Tibial artery (tissue), 4 donors: ENCODE measurements around the gene RUFY4.

Source experiments
- DNase-seq, 2 donors: peaks; one replicate each; pipeline ENCODE4 v3.0.0-alpha.2; 2019
- H3K27ac ChIP-seq, 2 donors: fragments of 200-600 bp; sonication (generic) in 1 of 2; 1 replicate in 1 of 2; 2 replicates in 1 of 2; pipeline ENCODE4 v1.5.1; 2018 to 2019; ENCODE audit warnings: mild to moderate bottlenecking in 1 of 2
- H3K27me3 ChIP-seq, 2 donors: fragments of 200-600 bp; sonication (generic) in 1 of 2; one replicate each; pipeline versions ENCODE4 v1.5.1 to v1.6.0; 2016 to 2019
- H3K36me3 ChIP-seq, 3 donors: fragments of 200-600 bp; sonication (generic) in 2 of 3; one replicate each; pipeline ENCODE4 v1.5.1; 2016 to 2019; ENCODE audit warnings: mild to moderate bottlenecking in 2 of 3
- H3K4me1 ChIP-seq, 4 donors: fragments of 200-600 bp; sonication (generic) in 2 of 4; 1 replicate in 3 of 4; 2 replicates in 1 of 4; pipeline ENCODE4 v1.5.1; 2016 to 2019
- H3K4me3 ChIP-seq, 2 donors: fragments of 200-600 bp; sonication (generic) in 1 of 2; 1 replicate in 1 of 2; 2 replicates in 1 of 2; pipeline ENCODE4 v1.5.1; 2018 to 2019; ENCODE audit warnings: mild to moderate bottlenecking in 2 of 2
- H3K9me3 ChIP-seq, 3 donors: fragments of 200-600 bp; sonication (generic) in 1 of 3; one replicate each; pipeline ENCODE4 v1.5.1; 2016 to 2019
- CTCF ChIP-seq, 2 experiments: fragments of 200-600 bp in 1 of 2; fragments of 450-650 bp in 1 of 2; IDR thresholded peaks; one replicate each; pipeline ENCODE4 v1.5.1; 2017 to 2019; ENCODE audit warnings: antibody characterized with exemption in 2 of 2, mild to moderate bottlenecking in 1 of 2, moderate library complexity in 1 of 2
- intact Hi-C: fragments of 100-400 bp; cut with DNase I; formaldehyde crosslinking; loops from one replicate; pipeline ENCODE4 v1.15.0; 2023; ENCODE audit warnings: low total_unique reads

Gene RUFY4

GRCh38 chr2:218029366-218030360 lies 39.4 kb upstream of the RUFY4 start:
- TF ChIP-seq CTCF (IDR thresholded peaks at IDR 0.05), result no peak
- peak in 1 of 2 donors; percentile 63 for DNase-seq
- intact Hi-C loops, result loop anchor here (5.0 to 10.0 kb wide), 2 partner anchors 37 to 245 kb away; no protein-coding TSS in a partner anchor
- Histone ChIP-seq H3K27ac (peak overlapping the region; percentile 16 to 41), H3K36me3 (no peaks in the 10 kb centered on the region), H3K4me1 (peaks cover 0 to 51% (median 33%) of the 10 kb centered on the region in 4 donors), H3K4me3 (no peak overlapping the region), H3K9me3 (no peaks in the 10 kb centered on the region), H3K27me3 (no peaks in the 10 kb centered on the region)

- Histone ChIP-seq H3K4me1 (peaks cover 0 to 52% (median 34%) of the 10 kb centered on the region in 4 donors), H3K9me3 (no peaks in the 10 kb centered on the region), H3K27ac (peak overlapping the region; percentile 16 to 41), H3K27me3 (no peaks in the 10 kb centered on the region), H3K4me3 (no peak overlapping the region), H3K36me3 (no peaks in the 10 kb centered on the region)
- intact Hi-C loops, result loop anchor here (5.0 to 10.0 kb wide), 2 partner anchors 38 to 246 kb away; no protein-coding TSS in a partner anchor
- TF ChIP-seq CTCF (IDR thresholded peaks at IDR 0.05), result no peak
- no peak for DNase-seq
These were observed 38.5 kb upstream of the RUFY4 start for GRCh38 chr2:218030409-218031195.

- Histone ChIP-seq H3K27me3 (no peaks in the 10 kb centered on the region), H3K9me3 (no peaks in the 10 kb centered on the region), H3K4me1 (peaks cover 0 to 52% (median 34%) of the 10 kb centered on the region in 4 donors), H3K36me3 (no peaks in the 10 kb centered on the region), H3K27ac (no peak overlapping the region), H3K4me3 (no peak overlapping the region)
- TF ChIP-seq CTCF (IDR thresholded peaks at IDR 0.05), result no peak
- intact Hi-C loops, result loop anchor here (5.0 to 10.0 kb wide), 2 partner anchors 39 to 246 kb away; no protein-coding TSS in a partner anchor
- DNase-seq, result no peak
These were observed 37.8 kb upstream of the RUFY4 start for GRCh38 chr2:218031261-218031660.

GRCh38 chr2:218031771-218032257 lies 37.2 kb upstream of the RUFY4 start:
- Histone ChIP-seq H3K9me3 (no peaks in the 10 kb centered on the region), H3K27me3 (no peaks in the 10 kb centered on the region), H3K27ac (peak overlapping the region in 1 of 2 donors; percentile 33), H3K4me1 (peaks cover 0 to 48% (median 32%) of the 10 kb centered on the region in 4 donors), H3K36me3 (no peaks in the 10 kb centered on the region), H3K4me3 (no peak overlapping the region)
- no peak for TF ChIP-seq CTCF (IDR thresholded peaks at IDR 0.05)
- intact Hi-C loops, result loop anchor here (5.0 to 10.0 kb wide), 2 partner anchors 40 to 247 kb away; no protein-coding TSS in a partner anchor
- DNase-seq, result peak in 1 of 2 donors; percentile 63
